DOHH2 (cell line): ENCODE measurements around the gene PTPRN2.

Experiments used
- CTCF ChIP-seq: fragments of 200-600 bp; sonication (generic); IDR thresholded peaks from one replicate; pipeline ENCODE4 v1.5.1; 2014; ENCODE audit warnings: antibody characterized with exemption, mild to moderate bottlenecking, low read depth, low read length; ENCODE audit not compliant: poor library complexity, severe bottlenecking
- EZH2phosphoT487 ChIP-seq: fragments of 200-600 bp; sonication (generic); IDR thresholded peaks from 2 replicates; pipeline ENCODE4 v1.6.1; 2017; ENCODE audit warnings: borderline replicate concordance, mild to moderate bottlenecking, antibody characterized with exemption, low read length, moderate library complexity, mixed read lengths

DNA sequence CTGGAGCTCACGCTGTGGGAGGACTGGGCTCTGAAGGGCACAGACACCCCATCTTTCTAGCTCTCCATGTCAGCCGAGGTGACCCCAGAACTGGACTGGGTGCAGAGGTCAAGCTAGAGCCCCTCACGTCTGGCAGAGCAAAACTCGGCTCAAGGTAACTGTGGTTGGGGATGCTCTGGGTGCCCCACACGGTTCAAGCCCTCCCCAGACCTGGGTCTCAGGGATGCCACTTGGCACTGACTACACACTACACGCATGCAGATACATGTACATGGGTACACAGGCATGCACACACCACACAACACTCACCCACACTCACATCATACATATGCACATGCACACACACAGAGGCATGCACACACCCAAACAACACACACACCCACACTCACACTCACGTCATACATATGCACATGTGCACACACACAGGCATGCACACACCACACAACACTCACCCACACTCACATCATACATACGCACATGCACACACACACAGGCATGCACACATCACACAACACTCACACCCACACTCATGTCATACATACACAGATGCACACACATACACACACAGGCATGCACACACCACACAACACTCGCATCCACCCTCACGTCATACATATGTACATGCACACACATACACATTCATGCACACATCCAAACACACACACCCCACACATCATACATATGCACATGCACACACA, 1031.5 kb downstream of the PTPRN2 start:
- TF ChIP-seq CTCF = no peak
- TF ChIP-seq EZH2phosphoT487 = no peak
